ENCODE results near the gene NOL4.

Gene NOL4

DNA sequence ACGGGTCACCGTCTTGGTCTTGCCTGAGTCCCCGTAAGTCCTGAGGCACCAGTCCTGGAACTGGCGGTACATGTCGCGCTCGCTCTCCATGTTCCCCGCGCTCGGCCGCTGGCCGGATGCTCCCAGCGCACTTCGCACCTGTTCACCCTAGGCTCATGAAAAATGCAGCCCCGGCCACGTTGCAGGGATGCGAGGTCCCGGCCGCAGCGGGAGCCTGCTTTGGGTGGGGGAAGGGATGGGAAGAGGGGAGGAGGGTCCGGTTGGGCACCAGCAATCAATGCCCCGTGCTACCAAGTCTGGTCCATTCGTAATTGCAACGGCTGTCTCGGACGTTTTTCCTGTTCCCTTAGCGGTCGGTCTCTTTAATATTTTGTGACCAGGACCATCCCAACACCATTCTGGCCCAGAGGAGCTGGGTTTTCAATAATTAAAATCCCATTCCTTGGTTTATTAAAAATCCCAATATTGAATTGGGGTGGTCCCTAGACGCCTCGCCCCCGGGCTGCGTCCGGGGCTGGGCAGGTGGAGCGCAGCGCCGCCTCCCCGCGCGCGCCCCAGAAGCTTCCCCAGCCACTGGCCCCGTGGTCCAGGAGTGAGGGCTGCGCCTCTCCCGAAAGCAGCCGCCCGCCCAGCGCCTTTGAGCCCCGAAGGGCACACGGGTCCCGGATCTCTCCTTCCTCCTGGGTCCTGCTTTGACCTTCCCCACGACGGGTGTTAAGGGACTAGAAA is 1.4 kb downstream of the NOL4 start:
- H3K27ac ChIP-seq (ENCODE audit: low read depth, low read length) = no peak overlapping the region
- peaks cover 4 to 9% of the 10 kb centered on the region in 2 donors for H3K4me1 ChIP-seq (ENCODE audit: control insufficient read depth in 1 of 2, insufficient read depth in 2 of 2, low read length in 2 of 2)
- H3K36me3 ChIP-seq (ENCODE audit: control insufficient read depth in 1 of 2, insufficient read depth in 2 of 2, low read length in 2 of 2) = no peaks in the 10 kb centered on the region
- no peak overlapping the region for H3K9ac ChIP-seq (ENCODE audit: low read depth in 1 of 2, low read length in 2 of 2)
- no peaks in the 10 kb centered on the region for H3K9me3 ChIP-seq (ENCODE audit: control insufficient read depth in 1 of 2, low read length in 2 of 2)
- H3K4me3 ChIP-seq (ENCODE audit: low read depth in 1 of 2, low read length in 2 of 2) = peak overlapping the region in 1 of 2 donors; percentile 36
- H3K27me3 ChIP-seq (ENCODE audit: control insufficient read depth in 1 of 2, insufficient read depth in 2 of 2, low read length in 2 of 2) = peaks cover 27 to 56% of the 10 kb centered on the region in 2 donors

DNA sequence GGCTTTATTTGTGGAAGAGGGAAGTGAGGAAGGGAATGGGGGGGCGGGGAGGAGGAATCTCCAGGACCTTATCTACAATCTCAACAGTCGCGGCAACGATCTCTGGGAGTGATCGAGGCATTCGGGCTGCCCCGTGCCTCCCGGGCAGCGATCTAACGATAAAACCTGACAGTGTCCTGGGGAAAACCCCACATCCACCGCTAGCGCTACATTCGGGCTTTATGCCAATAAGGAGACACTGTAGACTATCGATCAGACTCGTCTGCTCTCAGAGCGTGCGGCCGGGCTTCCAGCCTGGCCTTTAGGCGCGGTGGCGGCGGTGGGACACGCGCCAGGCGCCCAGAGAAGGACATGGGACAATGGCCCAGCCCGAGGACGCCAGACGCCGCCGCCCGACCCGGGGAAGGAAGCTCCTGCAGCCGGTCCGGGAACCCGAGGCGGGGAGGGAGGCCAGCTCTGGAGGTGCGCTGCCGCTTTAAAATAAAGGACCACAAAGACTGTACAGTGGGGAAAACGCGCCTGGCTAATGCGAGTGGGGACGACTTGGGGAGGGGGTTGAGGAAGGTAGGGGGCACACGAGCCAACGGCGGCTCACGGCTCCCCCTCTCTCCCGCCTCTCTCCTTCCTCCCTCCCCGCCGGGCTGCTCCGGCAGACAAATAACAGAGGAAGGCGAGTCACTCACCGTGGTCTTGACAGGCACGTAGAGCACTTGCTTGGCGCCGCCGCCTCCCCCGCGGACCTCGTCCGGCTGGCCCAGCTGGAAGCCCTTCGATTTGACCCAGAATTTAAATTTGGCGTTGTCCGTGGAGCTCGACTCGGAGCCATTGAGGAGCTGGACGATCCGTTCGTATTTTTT is 2.2 kb downstream of the NOL4 start:
- Histone ChIP-seq H3K4me1 (ENCODE audit: control insufficient read depth in 1 of 2, insufficient read depth in 2 of 2, low read length in 2 of 2) (peaks cover 4 to 9% of the 10 kb centered on the region in 2 donors), H3K9me3 (ENCODE audit: control insufficient read depth in 1 of 2, low read length in 2 of 2) (no peaks in the 10 kb centered on the region), H3K4me3 (ENCODE audit: low read depth in 1 of 2, low read length in 2 of 2) (peak overlapping the region; percentile 9 to 36), H3K27ac (ENCODE audit: low read depth, low read length) (no peak overlapping the region), H3K27me3 (ENCODE audit: control insufficient read depth in 1 of 2, insufficient read depth in 2 of 2, low read length in 2 of 2) (peaks cover 27 to 56% of the 10 kb centered on the region in 2 donors), H3K36me3 (ENCODE audit: control insufficient read depth in 1 of 2, insufficient read depth in 2 of 2, low read length in 2 of 2) (no peaks in the 10 kb centered on the region), H3K9ac (ENCODE audit: low read depth in 1 of 2, low read length in 2 of 2) (no peak overlapping the region)

DNA sequence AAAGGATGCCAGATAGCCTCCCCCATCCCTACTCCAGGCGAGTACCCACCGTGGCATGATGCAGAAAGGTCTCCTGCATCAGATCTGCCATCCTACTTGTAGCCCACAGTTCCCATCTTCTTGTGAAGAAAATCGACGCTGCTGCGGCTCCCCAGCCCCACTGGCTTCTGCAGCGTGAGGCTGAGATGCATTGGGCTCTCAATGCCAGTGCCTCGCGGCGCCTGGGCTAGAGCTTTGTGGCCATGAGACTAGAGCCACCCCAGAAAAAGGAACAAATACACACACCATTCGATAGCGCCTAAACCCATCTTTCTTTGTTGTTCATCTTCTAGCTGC is 2.8 kb downstream of the NOL4 start:
- no peak overlapping the region for H3K27ac ChIP-seq (ENCODE audit: low read depth, low read length)
- H3K9me3 ChIP-seq (ENCODE audit: control insufficient read depth in 1 of 2, low read length in 2 of 2) = no peaks in the 10 kb centered on the region
- no peaks in the 10 kb centered on the region for H3K36me3 ChIP-seq (ENCODE audit: control insufficient read depth in 1 of 2, insufficient read depth in 2 of 2, low read length in 2 of 2)
- peaks cover 4 to 9% of the 10 kb centered on the region in 2 donors for H3K4me1 ChIP-seq (ENCODE audit: control insufficient read depth in 1 of 2, insufficient read depth in 2 of 2, low read length in 2 of 2)
- peaks cover 27 to 53% of the 10 kb centered on the region in 2 donors for H3K27me3 ChIP-seq (ENCODE audit: control insufficient read depth in 1 of 2, insufficient read depth in 2 of 2, low read length in 2 of 2)
- H3K4me3 ChIP-seq (ENCODE audit: low read depth in 1 of 2, low read length in 2 of 2) = peak overlapping the region in 1 of 2 donors; percentile 9
- H3K9ac ChIP-seq (ENCODE audit: low read depth in 1 of 2, low read length in 2 of 2) = no peak overlapping the region

DNA sequence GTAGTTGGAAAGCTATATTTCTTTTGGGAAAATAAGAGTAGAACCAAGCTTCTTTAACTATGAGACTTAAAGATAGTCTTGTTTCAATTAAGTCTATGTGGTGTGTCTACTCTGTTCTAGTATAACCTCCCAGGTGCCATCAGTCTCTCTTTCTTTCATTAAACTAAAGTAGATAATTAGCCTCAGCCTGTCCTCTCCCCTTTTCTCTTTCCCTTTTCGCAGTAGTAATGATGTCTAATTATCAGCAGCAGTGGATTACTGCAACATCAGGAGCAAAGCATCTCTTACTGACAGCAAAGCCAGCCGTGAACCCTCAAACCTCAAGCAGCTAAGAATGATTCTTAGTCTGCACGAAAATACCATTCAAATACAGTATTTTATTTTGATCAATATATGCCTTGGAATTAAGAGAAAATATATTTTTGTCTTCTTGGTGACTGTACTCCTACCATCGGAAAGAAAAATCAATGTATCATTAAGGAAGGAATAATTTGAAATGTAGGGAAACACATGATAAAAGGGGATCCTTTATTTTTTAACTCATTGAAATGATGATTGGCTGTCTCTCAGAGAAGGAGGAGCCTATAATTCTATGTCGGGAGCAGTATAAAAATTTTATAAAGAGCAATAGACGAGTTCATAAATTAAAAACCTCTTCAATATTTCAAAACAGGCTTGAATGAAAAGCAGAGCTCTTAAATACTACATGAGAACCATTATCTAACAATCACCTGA is 4.5 kb downstream of the NOL4 start:
- Histone ChIP-seq H3K9me3 (ENCODE audit: control insufficient read depth in 1 of 2, low read length in 2 of 2) (no peaks in the 10 kb centered on the region), H3K36me3 (ENCODE audit: control insufficient read depth in 1 of 2, insufficient read depth in 2 of 2, low read length in 2 of 2) (no peaks in the 10 kb centered on the region), H3K9ac (ENCODE audit: low read depth in 1 of 2, low read length in 2 of 2) (no peak overlapping the region), H3K27ac (ENCODE audit: low read depth, low read length) (no peak overlapping the region), H3K27me3 (ENCODE audit: control insufficient read depth in 1 of 2, insufficient read depth in 2 of 2, low read length in 2 of 2) (peaks cover 27 to 39% of the 10 kb centered on the region in 2 donors), H3K4me3 (ENCODE audit: low read depth in 1 of 2, low read length in 2 of 2) (no peak overlapping the region), H3K4me1 (ENCODE audit: control insufficient read depth in 1 of 2, insufficient read depth in 2 of 2, low read length in 2 of 2) (peaks cover 4 to 9% of the 10 kb centered on the region in 2 donors)

DNA sequence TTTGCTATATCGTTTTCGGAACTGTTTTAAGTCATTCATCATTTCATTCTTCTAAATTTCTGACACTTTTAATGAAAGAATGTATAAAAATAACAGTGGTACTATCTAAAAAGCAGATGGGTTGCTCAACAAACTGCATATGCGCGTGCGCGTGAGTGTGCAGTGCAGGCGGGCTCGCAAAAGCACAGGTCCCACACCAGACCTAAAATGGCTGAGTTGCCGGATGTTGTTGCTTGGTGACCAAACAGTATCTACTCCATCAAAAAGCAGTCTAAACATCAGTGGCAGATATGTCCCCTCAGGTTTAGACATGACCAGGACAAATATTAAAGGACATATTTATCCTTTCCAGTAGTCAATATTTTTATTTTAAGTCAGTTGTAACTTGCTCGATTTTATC is 5.1 kb downstream of the NOL4 start:
- no peaks in the 10 kb centered on the region for H3K36me3 ChIP-seq (ENCODE audit: control insufficient read depth in 1 of 2, insufficient read depth in 2 of 2, low read length in 2 of 2)
- no peak overlapping the region for H3K4me3 ChIP-seq (ENCODE audit: low read depth in 1 of 2, low read length in 2 of 2)
- no peak overlapping the region for H3K27ac ChIP-seq (ENCODE audit: low read depth, low read length)
- no peaks in the 10 kb centered on the region for H3K9me3 ChIP-seq (ENCODE audit: control insufficient read depth in 1 of 2, low read length in 2 of 2)
- H3K27me3 ChIP-seq (ENCODE audit: control insufficient read depth in 1 of 2, insufficient read depth in 2 of 2, low read length in 2 of 2) = peaks cover 26 to 35% of the 10 kb centered on the region in 2 donors
- H3K4me1 ChIP-seq (ENCODE audit: control insufficient read depth in 1 of 2, insufficient read depth in 2 of 2, low read length in 2 of 2) = peaks cover 4 to 9% of the 10 kb centered on the region in 2 donors
- H3K9ac ChIP-seq (ENCODE audit: low read depth in 1 of 2, low read length in 2 of 2) = no peak overlapping the region

DNA sequence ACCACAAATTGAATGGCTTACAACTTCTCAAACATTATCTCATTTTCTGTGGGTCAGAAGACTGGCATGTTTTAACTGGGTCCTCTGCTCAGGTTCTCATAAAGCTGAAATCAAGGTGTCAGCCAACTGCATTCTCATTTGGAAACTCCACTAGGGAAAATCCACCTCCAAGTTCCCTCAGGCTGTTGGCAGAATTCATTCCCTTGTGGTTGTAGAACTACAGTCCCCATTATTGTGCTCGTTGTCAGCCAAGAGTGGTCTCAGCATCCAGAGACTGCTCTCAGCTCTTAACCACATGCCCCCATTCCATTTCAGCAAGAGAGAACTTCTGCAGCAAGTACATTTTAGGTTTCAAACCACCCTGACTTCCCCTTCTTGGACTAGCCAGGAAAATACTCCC is 12.2 kb downstream of the NOL4 start:
- no peaks in the 10 kb centered on the region for H3K27me3 ChIP-seq (ENCODE audit: control insufficient read depth in 1 of 2, insufficient read depth in 2 of 2, low read length in 2 of 2)
- no peaks in the 10 kb centered on the region for H3K9me3 ChIP-seq (ENCODE audit: control insufficient read depth in 1 of 2, low read length in 2 of 2)
- H3K27ac ChIP-seq (ENCODE audit: low read depth, low read length) = no peak overlapping the region
- no peak overlapping the region for H3K4me3 ChIP-seq (ENCODE audit: low read depth in 1 of 2, low read length in 2 of 2)
- no peaks in the 10 kb centered on the region for H3K4me1 ChIP-seq (ENCODE audit: control insufficient read depth in 1 of 2, insufficient read depth in 2 of 2, low read length in 2 of 2)
- no peak overlapping the region for H3K9ac ChIP-seq (ENCODE audit: low read depth in 1 of 2, low read length in 2 of 2)
- no peaks in the 10 kb centered on the region for H3K36me3 ChIP-seq (ENCODE audit: control insufficient read depth in 1 of 2, insufficient read depth in 2 of 2, low read length in 2 of 2)

DNA sequence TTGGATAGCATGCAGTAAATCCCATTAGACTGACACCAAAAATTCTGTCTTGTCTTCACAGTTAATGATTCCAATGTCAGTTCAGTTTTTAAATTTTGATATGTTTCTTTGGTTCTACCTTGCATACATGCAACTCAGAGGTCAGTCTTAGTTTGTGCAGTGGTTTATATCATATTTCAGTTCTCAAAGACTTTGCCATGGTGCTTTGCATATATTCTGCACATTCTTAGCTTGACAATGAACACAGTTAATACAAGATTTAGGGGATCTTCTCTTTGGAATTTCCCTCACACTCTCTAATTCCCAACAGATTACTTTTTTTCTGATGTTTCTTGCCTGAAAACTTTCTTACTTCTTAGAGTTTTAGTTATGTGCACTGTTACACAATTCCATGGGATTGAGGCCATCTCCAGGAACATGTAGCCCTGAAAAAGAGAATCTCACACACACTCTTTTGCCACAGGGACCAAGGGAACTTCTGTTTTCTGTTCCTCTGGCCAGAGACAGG is 17.3 kb downstream of the NOL4 start:
- Histone ChIP-seq H3K27me3 (ENCODE audit: control insufficient read depth in 1 of 2, insufficient read depth in 2 of 2, low read length in 2 of 2) (no peaks in the 10 kb centered on the region), H3K4me1 (ENCODE audit: control insufficient read depth in 1 of 2, insufficient read depth in 2 of 2, low read length in 2 of 2) (no peaks in the 10 kb centered on the region), H3K9me3 (ENCODE audit: control insufficient read depth in 1 of 2, low read length in 2 of 2) (no peaks in the 10 kb centered on the region), H3K36me3 (ENCODE audit: control insufficient read depth in 1 of 2, insufficient read depth in 2 of 2, low read length in 2 of 2) (no peaks in the 10 kb centered on the region), H3K9ac (ENCODE audit: low read depth in 1 of 2, low read length in 2 of 2) (no peak overlapping the region), H3K4me3 (ENCODE audit: low read depth in 1 of 2, low read length in 2 of 2) (no peak overlapping the region), H3K27ac (ENCODE audit: low read depth, low read length) (no peak overlapping the region)

DNA sequence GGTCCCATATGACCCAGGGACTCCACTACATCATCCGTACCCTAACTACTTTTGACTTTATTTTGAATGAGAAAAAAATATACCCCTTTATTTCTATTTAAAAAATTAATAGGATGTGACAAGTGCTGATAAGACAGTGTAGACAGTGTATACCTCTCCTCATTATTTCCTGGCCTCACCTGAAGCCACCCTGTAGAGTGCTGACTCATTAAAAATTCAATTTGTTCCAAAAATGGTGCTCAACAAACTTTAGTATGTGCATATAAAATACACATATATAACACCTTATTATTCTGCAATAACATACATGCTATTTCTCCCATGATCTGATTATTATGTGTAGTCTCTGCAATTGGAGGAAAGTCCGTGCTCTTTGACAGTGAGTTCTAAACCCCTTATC is 20.8 kb downstream of the NOL4 start:
- Histone ChIP-seq H3K4me1 (ENCODE audit: control insufficient read depth in 1 of 2, insufficient read depth in 2 of 2, low read length in 2 of 2) (no peaks in the 10 kb centered on the region), H3K27me3 (ENCODE audit: control insufficient read depth in 1 of 2, insufficient read depth in 2 of 2, low read length in 2 of 2) (no peaks in the 10 kb centered on the region), H3K36me3 (ENCODE audit: control insufficient read depth in 1 of 2, insufficient read depth in 2 of 2, low read length in 2 of 2) (no peaks in the 10 kb centered on the region), H3K4me3 (ENCODE audit: low read depth in 1 of 2, low read length in 2 of 2) (no peak overlapping the region), H3K9ac (ENCODE audit: low read depth in 1 of 2, low read length in 2 of 2) (no peak overlapping the region), H3K27ac (ENCODE audit: low read depth, low read length) (no peak overlapping the region), H3K9me3 (ENCODE audit: control insufficient read depth in 1 of 2, low read length in 2 of 2) (no peaks in the 10 kb centered on the region)

DNA sequence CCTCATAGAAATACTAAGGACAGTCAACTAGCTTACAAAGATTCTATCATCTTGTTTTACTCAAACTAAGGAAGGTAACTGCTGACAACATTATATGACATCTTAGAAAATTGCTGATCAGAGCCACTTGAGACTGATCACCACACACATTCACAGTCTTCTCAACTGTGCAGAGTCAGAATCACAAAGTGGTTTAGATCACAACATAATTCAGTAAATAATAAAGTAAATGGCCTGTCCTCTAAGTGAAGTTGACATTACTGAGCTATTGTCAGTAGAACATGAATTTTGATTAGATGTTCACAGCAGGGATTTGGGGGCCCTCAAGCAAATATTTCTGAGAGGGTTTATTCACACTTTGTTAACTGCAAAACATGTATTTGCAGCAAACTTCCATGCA is 28.5 kb downstream of the NOL4 start:
- H3K9me3 ChIP-seq (ENCODE audit: control insufficient read depth in 1 of 2, low read length in 2 of 2) = no peaks in the 10 kb centered on the region
- H3K4me1 ChIP-seq (ENCODE audit: control insufficient read depth in 1 of 2, insufficient read depth in 2 of 2, low read length in 2 of 2) = no peaks in the 10 kb centered on the region
- no peak overlapping the region for H3K27ac ChIP-seq (ENCODE audit: low read depth, low read length)
- H3K4me3 ChIP-seq (ENCODE audit: low read depth in 1 of 2, low read length in 2 of 2) = no peak overlapping the region
- no peaks in the 10 kb centered on the region for H3K36me3 ChIP-seq (ENCODE audit: control insufficient read depth in 1 of 2, insufficient read depth in 2 of 2, low read length in 2 of 2)
- no peak overlapping the region for H3K9ac ChIP-seq (ENCODE audit: low read depth in 1 of 2, low read length in 2 of 2)
- H3K27me3 ChIP-seq (ENCODE audit: control insufficient read depth in 1 of 2, insufficient read depth in 2 of 2, low read length in 2 of 2) = no peaks in the 10 kb centered on the region

DNA sequence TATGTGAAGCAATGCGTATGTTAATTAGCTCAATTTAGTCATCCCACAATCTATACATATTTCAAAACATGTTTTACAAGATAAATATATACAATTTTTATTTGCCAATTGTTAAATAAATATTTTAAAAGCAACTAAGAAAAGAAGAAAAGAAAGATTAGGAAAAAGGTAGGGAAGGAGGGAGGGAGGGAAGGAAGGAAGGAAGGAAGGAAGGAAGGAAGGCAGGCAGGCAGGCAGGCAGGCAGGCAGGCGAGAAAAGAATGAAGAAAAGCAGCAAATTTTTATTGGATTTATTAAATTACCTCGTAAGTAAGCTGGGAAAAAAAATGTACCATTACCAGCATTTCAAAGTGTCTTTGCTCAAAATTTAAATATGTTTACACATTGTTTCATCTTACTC is 30.5 kb downstream of the NOL4 start:
- no peak overlapping the region for H3K27ac ChIP-seq (ENCODE audit: low read depth, low read length)
- H3K4me3 ChIP-seq (ENCODE audit: low read depth in 1 of 2, low read length in 2 of 2) = no peak overlapping the region
- H3K27me3 ChIP-seq (ENCODE audit: control insufficient read depth in 1 of 2, insufficient read depth in 2 of 2, low read length in 2 of 2) = no peaks in the 10 kb centered on the region
- H3K9me3 ChIP-seq (ENCODE audit: control insufficient read depth in 1 of 2, low read length in 2 of 2) = no peaks in the 10 kb centered on the region
- no peaks in the 10 kb centered on the region for H3K36me3 ChIP-seq (ENCODE audit: control insufficient read depth in 1 of 2, insufficient read depth in 2 of 2, low read length in 2 of 2)
- H3K4me1 ChIP-seq (ENCODE audit: control insufficient read depth in 1 of 2, insufficient read depth in 2 of 2, low read length in 2 of 2) = no peaks in the 10 kb centered on the region
- H3K9ac ChIP-seq (ENCODE audit: low read depth in 1 of 2, low read length in 2 of 2) = no peak overlapping the region
